ENCODE results near the gene NOTUM. TPM values are rescaled to one million over a fixed set of nuclear protein-coding genes. Genes with fewer than 3 reads are reported as not detected.

Gene NOTUM
- total and polyA plus RNA-seq, 8 donors, result 0.37 to 3.8 (median 0.58) TPM; not detected in 3

DNA sequence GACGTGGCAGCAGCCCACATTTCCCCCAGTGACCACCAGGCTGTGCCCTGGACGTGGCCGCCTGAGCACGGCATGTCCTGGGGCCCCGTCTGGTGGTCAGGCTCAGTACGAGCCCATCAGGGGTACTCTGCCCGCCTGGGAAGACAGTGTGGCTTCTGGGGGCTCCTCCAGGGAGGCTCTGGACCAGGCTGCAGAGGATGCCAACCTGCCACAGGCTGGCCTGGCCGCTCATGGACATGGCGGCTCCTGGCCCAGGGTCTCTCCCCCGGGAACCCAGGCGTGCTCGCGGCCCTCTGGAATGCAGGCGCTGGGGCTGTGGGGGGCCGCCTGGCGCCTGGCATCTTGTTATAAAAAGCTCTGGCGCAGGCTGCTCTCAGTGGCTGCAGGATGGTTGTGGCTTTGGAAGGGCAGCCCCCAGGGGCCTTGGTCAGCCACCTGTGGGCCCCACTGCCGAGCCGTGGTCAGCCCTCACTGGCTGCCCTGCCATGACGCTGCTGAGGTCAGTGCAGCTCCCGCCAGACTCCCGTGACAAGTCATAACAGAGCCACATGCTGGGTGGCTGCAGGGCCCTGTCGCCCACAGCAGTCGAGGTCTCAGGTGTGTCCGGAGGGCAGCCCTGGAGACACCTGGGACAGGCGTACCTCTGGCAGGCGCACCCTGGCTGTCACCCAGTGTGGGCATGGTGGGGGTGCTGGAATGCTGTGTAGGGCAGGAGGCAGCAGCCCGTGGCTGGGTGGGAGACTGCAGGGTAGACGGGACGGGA, 46.7 kb upstream of the NOTUM start:
- no peak overlapping the region for H3K27ac ChIP-seq
- no peak overlapping the region for H3K4me3 ChIP-seq
- DNase-seq, result no peak
- TF ChIP-seq POLR2AphosphoS5 (IDR thresholded peaks at IDR 0.05) (no peak), POLR2A (IDR thresholded peaks at IDR 0.05) (no peak), EP300 (IDR thresholded peaks at IDR 0.05) (no peak)
- TF ChIP-seq, protein P1, sequence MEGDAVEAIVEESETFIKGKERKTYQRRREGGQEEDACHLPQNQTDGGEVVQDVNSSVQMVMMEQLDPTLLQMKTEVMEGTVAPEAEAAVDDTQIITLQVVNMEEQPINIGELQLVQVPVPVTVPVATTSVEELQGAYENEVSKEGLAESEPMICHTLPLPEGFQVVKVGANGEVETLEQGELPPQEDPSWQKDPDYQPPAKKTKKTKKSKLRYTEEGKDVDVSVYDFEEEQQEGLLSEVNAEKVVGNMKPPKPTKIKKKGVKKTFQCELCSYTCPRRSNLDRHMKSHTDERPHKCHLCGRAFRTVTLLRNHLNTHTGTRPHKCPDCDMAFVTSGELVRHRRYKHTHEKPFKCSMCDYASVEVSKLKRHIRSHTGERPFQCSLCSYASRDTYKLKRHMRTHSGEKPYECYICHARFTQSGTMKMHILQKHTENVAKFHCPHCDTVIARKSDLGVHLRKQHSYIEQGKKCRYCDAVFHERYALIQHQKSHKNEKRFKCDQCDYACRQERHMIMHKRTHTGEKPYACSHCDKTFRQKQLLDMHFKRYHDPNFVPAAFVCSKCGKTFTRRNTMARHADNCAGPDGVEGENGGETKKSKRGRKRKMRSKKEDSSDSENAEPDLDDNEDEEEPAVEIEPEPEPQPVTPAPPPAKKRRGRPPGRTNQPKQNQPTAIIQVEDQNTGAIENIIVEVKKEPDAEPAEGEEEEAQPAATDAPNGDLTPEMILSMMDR (IDR thresholded peaks at IDR 0.05), result no peak
- 82 to 95% (median 91%) methylated on average over 15 to 30 of the region's 30 CpGs for WGBS, 5 donors
- H3K4me1 ChIP-seq, result peaks cover 6 to 34% (median 17%) of the 10 kb centered on the region in 4 donors
- H3K9me3 ChIP-seq, result no peaks in the 10 kb centered on the region
- peaks cover 0 to 34% (median 27%) of the 10 kb centered on the region in 4 donors for H3K36me3 ChIP-seq
- no peaks in the 10 kb centered on the region for H3K27me3 ChIP-seq
- intact Hi-C loops (cut with DNase I; ENCODE audit: low total_unique reads), result no loop called here

- no peaks in the 10 kb centered on the region for H3K9me3 ChIP-seq
- peaks cover 0 to 29% (median 23%) of the 10 kb centered on the region in 4 donors for H3K36me3 ChIP-seq
- 83 to 95% (median 88%) methylated on average over 6 of the region's 6 CpGs for WGBS, 5 donors
- TF ChIP-seq EP300 (IDR thresholded peaks at IDR 0.05) (no peak), POLR2A (IDR thresholded peaks at IDR 0.05) (no peak), POLR2AphosphoS5 (IDR thresholded peaks at IDR 0.05) (no peak)
- TF ChIP-seq, protein P1 (IDR thresholded peaks at IDR 0.05), result no peak
- H3K4me3 ChIP-seq, result no peak overlapping the region
- no peak overlapping the region for H3K27ac ChIP-seq
- intact Hi-C loops (cut with DNase I; ENCODE audit: low total_unique reads), result no loop called here
- H3K4me1 ChIP-seq, result peaks cover 6 to 29% (median 17%) of the 10 kb centered on the region in 4 donors
- DNase-seq, result no peak
- no peaks in the 10 kb centered on the region for H3K27me3 ChIP-seq
Observed at GRCh38 chr17:82007228-82007494, 46.2 kb upstream of the NOTUM start.

DNA sequence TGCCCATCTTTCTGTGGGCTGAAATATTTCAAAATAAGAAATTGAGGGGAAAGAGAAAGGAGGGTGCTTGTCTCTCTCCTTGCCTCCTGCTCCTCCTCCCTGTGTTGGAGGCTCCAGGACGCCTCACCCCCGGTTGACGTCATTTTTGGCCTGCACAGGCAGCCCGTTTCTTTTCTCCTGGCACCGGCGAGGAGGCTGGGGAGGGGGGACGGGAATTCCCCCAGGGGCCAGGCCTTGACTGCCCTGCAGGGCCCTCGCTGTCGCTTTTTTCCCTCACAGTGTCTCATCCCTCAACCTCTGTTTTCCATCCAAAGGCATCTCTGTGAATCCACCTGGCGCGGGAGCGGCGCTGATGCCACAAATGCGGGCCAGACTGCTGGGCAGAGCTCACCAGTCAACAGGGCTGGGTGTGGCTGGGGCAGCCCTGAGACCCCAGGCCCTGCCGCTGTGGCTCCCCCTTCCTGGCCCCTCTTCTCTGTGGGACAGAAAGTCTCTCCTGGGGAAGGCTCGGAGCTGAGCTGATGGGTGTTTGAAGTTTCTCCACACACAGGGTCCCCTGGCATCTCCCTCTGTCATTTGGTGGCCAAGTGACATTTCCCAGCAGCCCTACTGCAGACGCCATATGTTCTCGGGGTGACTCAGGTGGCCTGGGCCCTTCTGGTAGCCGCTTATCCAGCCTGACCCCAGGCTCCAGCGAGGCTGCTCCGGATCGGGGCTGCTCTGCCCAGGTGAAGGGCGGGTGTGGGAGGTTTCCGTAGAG, 45.7 kb upstream of the NOTUM start:
- DNase-seq, result peak in 1 of 2 donors; percentile 79
- no peaks in the 10 kb centered on the region for H3K27me3 ChIP-seq
- TF ChIP-seq POLR2AphosphoS5 (IDR thresholded peaks at IDR 0.05) (no peak), EP300 (IDR thresholded peaks at IDR 0.05) (no peak), POLR2A (IDR thresholded peaks at IDR 0.05) (no peak)
- TF ChIP-seq, protein P1 (IDR thresholded peaks at IDR 0.05), result no peak
- intact Hi-C loops (cut with DNase I; ENCODE audit: low total_unique reads), result no loop called here
- H3K4me3 ChIP-seq, result no peak overlapping the region
- peaks cover 6 to 29% (median 17%) of the 10 kb centered on the region in 4 donors for H3K4me1 ChIP-seq
- H3K27ac ChIP-seq, result no peak overlapping the region
- H3K36me3 ChIP-seq, result peaks cover 0 to 24% (median 18%) of the 10 kb centered on the region in 4 donors
- no peaks in the 10 kb centered on the region for H3K9me3 ChIP-seq
- 69 to 87% (median 77%) methylated on average over 22 to 24 of the region's 24 CpGs for WGBS, 5 donors

DNA sequence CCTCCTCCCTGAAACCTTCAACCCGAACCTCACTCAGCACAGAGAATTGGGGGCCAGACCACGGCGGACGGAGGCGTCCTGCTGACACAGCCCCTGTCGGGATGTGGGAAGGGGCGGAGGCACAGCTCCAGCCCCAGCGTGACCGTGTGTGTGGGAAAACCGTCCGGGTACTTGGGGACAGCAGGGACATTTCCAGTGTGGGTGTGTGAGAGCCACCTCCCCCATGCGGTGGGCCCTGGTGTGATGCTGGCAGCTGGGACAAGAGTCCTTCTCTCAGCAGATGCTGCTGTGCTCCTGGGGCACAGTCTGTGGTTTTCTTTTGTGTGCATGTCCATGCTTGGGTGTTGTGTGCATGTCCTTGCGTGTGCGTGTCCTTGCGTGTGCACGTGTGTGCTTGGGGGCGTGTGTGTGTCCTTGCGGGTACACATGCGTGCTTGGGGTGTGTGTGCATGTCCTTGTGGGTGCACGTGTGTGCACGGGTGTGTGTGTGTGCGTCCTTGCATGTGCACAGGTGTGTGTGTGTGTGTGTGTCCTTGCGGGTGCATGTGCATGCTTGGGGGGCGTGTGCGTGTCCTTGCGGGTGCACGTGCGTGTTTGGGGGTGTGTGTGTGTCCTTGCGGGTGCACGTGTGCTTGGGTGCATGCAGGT, 44.8 kb upstream of the NOTUM start:
- Histone ChIP-seq H3K4me3 (no peak overlapping the region), H3K4me1 (peaks cover 7 to 30% (median 18%) of the 10 kb centered on the region in 4 donors), H3K27me3 (no peaks in the 10 kb centered on the region), H3K27ac (no peak overlapping the region), H3K9me3 (no peaks in the 10 kb centered on the region), H3K36me3 (peaks cover 0 to 16% (median 11%) of the 10 kb centered on the region in 4 donors)
- no peak for DNase-seq
- intact Hi-C loops (cut with DNase I; ENCODE audit: low total_unique reads), result no loop called here
- WGBS, 5 donors, result 86 to 94% (median 92%) methylated on average over 25 to 30 of the region's 30 CpGs
- TF ChIP-seq, protein P1 (IDR thresholded peaks at IDR 0.05), result no peak
- TF ChIP-seq POLR2AphosphoS5 (IDR thresholded peaks at IDR 0.05) (no peak), EP300 (IDR thresholded peaks at IDR 0.05) (no peak), POLR2A (IDR thresholded peaks at IDR 0.05) (no peak)
